ENCODE data around the gene CCDC160.
"Not testable (repeated sequence)": the region's sequence is repeated elsewhere in the genome, so short reads cannot be mapped to it uniquely, and the experiment has no call there.

Gene CCDC160

GRCh38 chrX:134236626-134237614 lies at the start of gene CCDC160:
Gene CCDC160 (plus strand): TSS chrX:134237182. CDS start chrX:134244801, 7,619 bp downstream.
- peak; percentile 28 for DNase-seq

- no peak for DNase-seq
These were observed 45.7 kb upstream of the CCDC160 start for GRCh38 chrX:134191281-134191680.

GRCh38 chrX:134194915-134195314 lies 42.1 kb upstream of the CCDC160 start:
- no peak for DNase-seq

GRCh38 chrX:134202561-134202960 lies 34.4 kb upstream of the CCDC160 start:
- no peak for DNase-seq

- DNase-seq: no peak
These were observed 30.8 kb upstream of the CCDC160 start for GRCh38 chrX:134206221-134206620.

- no peak for DNase-seq
These were observed 26.5 kb upstream of the CCDC160 start for GRCh38 chrX:134210465-134210864.

GRCh38 chrX:134235236-134235635 lies 1.7 kb upstream of the CCDC160 start:
- DNase-seq: no peak

- DNase-seq: not testable (repeated sequence)
These were observed 1.2 kb downstream of the CCDC160 start for GRCh38 chrX:134238144-134238543.

GRCh38 chrX:134239016-134239415 lies 2.0 kb downstream of the CCDC160 start:
- no peak for DNase-seq

GRCh38 chrX:134240209-134240608 lies 3.2 kb downstream of the CCDC160 start:
- DNase-seq: no peak

GRCh38 chrX:134241960-134242619 lies 5.1 kb downstream of the CCDC160 start:
- DNase-seq: no peak

GRCh38 chrX:134244043-134244442 lies 7.1 kb downstream of the CCDC160 start:
- no peak for DNase-seq

- DNase-seq: no peak
These were observed 9.3 kb downstream of the CCDC160 start for GRCh38 chrX:134246282-134246681.

- DNase-seq: no peak
These were observed 10.5 kb downstream of the CCDC160 start for GRCh38 chrX:134247492-134247891.

- no peak for DNase-seq
These were observed 12.3 kb downstream of the CCDC160 start for GRCh38 chrX:134249241-134249640.

- DNase-seq: no peak
These were observed 14.3 kb downstream of the CCDC160 start for GRCh38 chrX:134251241-134251640.

GRCh38 chrX:134254511-134254910 lies 17.5 kb downstream of the CCDC160 start:
- DNase-seq: no peak

GRCh38 chrX:134255555-134255954 lies 18.6 kb downstream of the CCDC160 start:
- no peak for DNase-seq

GRCh38 chrX:134256684-134257083 lies 19.7 kb downstream of the CCDC160 start:
- no peak for DNase-seq

GRCh38 chrX:134258202-134258601 lies 21.2 kb downstream of the CCDC160 start:
- no peak for DNase-seq

- DNase-seq: not testable (repeated sequence)
These were observed 49.0 kb downstream of the CCDC160 start for GRCh38 chrX:134285934-134286333.

- no peak for DNase-seq
These were observed 50.4 kb downstream of the CCDC160 start for GRCh38 chrX:134287346-134287745.

GRCh38 chrX:134294548-134294947 lies 57.6 kb downstream of the CCDC160 start:
- DNase-seq: no peak
